HG02943 (cell line): ENCODE measurements around the gene ARIH1.
"Not testable (repeated sequence)": the region's sequence is repeated elsewhere in the genome, so short reads cannot be mapped to it uniquely, and the experiment has no call there.

Experiments
- ATAC-seq: cut with Tn5 transposase; IDR thresholded peaks from one replicate; pipeline ENCODE4 v1.9.1; 2021; ENCODE audit warnings: mild to moderate bottlenecking, low read depth, moderate library complexity; ENCODE audit not compliant: unreplicated experiment

The ARIH1 gene

GRCh38 chr15:72473614-72474465 lies at the start of gene ARIH1:
Gene ARIH1, plus strand, starts transcription at chr15:72474330. Its CDS starts 310 bp downstream, at chr15:72474640.
- ATAC-seq = peak; percentile 72

- ATAC-seq = no peak
These were observed 47.4 kb upstream of the ARIH1 start for GRCh38 chr15:72426753-72427152.

DNA sequence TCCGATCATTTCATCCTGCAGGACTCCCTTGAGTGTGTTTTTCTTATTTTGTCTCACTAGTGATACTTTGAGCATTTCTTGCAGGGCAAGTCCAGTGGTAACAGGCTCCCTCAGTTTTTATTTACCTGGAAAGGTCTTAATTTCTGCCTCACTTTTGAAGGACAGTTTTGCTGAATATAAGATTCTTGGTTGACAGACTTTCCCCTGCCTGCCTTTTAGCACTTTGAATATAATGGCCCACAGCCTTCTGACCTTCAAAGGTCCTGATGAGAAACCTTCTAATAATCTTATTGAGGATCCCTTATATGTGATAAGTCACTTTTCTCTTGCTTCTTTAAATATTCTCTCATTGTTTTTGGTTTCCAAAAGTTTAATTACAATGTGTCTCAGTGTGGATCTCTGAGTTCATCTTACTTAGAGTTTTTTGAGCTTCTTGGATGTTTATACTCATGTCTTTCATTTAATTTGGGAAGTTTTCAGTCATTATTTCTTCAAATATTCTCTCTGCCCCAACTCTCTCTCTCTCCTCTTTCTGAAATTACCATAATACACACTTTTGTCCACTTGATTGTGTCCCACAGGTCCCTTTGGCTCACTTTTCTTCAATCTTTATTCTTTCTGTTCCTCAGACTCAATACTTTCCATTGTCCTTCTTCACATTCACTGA lies 36.3 kb upstream of the ARIH1 start:
- ATAC-seq = no peak

- not testable (repeated sequence) for ATAC-seq
These were observed 31.3 kb upstream of the ARIH1 start for GRCh38 chr15:72442848-72443247.

DNA sequence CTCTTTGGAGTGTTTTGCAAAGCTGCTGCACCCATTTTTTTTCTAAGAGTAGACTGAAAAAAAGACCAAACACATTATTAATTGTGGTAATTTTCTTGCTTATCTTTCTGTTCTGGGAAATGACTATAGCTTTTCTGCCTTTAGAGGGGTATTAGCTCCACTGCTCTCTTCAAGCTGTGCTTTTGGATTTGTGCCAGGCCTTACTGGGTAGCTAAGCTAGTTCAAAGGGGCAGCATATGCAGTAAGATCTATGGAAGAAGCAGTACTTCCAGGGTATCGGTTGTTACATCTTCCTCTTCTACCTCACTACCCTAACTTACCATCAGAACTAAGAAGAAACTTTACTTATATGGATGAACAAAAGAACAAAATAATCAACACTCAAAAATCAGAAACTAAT lies 28.7 kb upstream of the ARIH1 start:
- ATAC-seq = no peak

- no peak for ATAC-seq
These were observed 23.3 kb upstream of the ARIH1 start for GRCh38 chr15:72450805-72451204.

DNA sequence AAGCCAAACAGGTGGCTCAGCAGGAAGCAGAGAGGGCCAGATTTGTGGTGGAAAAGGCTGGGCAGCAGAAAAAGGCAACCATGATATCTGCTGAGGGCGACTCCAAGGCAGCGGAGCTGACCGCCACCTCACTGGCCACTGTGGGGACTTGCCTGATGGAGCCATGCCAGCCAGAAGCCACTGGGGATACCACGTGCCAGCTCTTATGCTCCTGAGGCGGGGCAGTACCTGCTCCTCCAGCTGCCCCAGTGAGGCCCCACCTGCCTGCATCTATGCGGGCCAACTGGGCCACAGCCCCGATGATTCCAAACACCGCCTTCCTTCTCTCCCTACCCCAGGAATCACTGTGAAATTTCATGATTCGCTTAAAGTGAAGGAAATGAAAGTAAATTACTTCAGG lies 22.9 kb upstream of the ARIH1 start:
- no peak for ATAC-seq

- ATAC-seq = no peak
These were observed 17.4 kb upstream of the ARIH1 start for GRCh38 chr15:72456684-72457083.

DNA sequence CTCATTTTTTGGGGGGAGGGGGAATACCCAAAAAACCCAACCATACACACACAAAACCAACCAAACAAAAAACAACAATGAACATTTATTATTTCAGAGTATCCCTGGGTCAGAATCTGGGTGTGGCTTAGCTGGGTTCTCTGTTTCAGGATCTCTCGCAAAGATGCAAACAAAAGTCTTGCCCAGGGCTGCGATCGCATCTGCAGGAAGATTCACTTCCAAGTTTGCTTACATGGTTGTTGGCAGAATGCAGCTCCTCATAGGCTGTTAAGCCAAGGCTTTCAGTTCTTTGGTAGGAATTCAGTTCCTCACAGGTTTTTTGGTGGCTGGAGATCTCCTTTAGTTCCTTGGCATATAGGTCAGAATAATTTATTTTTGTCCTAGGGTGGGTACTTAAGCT lies 13.7 kb upstream of the ARIH1 start:
- ATAC-seq = no peak

DNA sequence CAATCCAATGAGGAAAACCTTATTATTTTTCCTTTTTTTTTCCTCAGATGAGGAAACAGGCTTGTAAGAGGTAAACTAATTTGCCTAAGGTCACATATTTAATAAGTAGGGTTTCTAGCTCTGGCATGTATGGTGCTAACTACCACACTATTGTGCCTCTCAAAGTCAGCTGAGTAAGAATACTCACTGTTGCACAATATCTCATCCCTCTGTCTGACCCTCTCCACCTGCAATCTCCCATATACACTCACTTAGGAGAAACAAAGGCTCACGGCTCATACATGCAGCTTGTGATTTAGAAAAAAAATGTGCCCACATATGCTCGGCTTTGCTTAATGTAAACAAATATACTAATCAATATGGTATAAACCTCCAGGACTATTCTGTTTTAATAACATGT lies 10.4 kb upstream of the ARIH1 start:
- no peak for ATAC-seq

DNA sequence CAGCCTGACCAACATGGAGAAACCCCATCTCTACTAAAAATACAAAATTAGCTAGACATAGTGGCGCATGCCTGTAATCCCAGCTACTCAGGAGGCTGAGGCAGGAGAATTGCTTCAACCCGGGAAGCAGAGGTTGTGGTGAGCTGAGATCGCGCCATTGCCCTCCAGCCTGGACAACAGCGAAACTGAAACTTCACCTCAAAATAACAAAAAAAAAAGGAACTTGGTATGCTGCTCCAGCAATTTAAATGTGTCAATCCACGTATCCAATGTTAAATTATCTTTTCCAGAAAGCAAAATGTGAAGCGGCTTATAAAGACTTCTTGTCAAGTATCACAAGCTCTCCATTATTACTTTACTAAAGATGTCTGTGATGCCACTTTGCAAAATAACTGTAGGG lies 9.9 kb upstream of the ARIH1 start:
- ATAC-seq = no peak

GRCh38 chr15:72468103-72468502 lies 6.0 kb upstream of the ARIH1 start:
- ATAC-seq = no peak

DNA sequence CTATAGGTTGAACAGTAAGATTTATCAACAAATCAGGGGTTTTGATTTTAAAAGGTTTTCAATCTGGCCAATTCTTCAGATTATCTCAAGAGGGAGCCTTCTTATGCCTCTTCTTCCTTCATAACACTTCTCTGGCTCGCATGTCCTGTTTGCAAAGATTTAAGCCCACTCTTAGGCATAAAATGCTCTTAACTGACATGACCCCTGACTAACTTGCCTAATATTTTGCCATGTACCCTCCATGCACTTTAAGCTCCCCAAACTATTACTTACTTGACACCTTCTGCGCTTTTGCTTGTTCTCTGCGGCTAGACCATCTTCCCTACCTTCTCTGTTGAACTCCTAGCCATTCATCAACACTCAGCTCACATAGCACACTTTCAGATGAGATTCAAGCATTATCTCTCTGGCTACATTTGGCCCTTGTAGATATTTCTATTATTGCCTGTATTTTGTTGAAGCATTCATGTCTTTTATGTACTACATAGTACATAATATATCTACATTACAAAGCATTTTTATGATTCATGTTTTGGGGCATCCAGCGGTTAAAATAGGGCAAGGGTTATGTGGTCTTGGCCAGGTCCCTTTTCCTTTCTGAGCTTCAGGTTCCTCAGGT lies 1.0 kb upstream of the ARIH1 start:
- ATAC-seq = no peak

DNA sequence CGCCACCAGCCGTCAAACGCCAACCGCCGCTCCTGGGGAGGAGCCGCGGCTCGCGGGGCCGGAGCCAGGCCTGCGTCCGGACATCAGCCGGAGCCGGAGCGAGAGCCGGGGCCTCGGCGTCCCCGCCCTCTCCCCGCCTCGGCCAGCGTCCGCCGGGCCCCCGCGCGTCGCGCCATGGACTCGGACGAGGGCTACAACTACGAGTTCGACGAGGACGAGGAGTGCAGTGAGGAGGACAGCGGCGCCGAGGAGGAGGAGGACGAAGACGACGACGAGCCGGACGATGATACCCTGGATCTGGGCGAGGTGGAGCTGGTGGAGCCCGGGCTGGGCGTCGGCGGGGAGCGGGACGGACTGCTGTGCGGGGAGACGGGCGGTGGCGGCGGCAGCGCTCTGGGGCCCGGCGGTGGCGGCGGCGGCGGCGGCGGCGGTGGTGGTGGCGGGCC lies 359 bp downstream of the ARIH1 start:
- peak; percentile 19 for ATAC-seq

DNA sequence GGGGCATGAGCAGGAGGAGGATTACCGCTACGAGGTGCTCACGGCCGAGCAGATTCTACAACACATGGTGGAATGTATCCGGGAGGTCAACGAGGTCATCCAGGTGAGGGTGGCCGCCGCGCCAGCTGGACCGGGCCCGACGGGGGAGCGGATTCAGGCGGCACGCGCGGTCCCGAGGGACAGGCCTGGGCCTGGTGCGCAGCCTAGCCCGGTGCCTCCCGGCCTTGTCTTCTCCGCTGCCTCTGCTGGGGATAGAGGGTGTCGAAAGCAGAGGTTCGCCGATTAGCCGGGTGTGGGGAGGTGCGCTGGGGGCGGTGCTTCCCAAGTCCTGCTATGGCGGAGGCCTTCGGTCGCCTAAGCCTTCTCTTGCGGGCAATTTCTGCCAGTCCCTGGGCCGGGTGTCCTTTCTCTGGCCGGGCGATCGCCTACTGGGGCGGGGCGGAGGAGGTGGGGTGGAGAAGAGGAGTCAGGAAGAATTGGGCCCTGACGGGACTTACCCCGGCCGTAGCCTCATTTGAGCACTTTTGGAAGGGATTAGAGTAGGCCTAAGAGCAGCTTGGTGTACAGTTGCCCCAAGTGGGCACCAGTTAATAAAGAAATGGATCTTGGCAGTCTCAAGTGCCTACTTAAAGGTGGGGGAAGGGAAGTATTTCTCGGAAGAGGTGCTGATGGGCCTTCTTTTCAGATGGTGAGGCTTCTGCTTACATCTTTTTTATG lies 940 bp downstream of the ARIH1 start:
- peak; percentile 43 for ATAC-seq

- ATAC-seq = no peak
These were observed 1.5 kb downstream of the ARIH1 start for GRCh38 chr15:72475674-72476073.

- not testable (repeated sequence) for ATAC-seq
These were observed 2.2 kb downstream of the ARIH1 start for GRCh38 chr15:72476330-72476729.

DNA sequence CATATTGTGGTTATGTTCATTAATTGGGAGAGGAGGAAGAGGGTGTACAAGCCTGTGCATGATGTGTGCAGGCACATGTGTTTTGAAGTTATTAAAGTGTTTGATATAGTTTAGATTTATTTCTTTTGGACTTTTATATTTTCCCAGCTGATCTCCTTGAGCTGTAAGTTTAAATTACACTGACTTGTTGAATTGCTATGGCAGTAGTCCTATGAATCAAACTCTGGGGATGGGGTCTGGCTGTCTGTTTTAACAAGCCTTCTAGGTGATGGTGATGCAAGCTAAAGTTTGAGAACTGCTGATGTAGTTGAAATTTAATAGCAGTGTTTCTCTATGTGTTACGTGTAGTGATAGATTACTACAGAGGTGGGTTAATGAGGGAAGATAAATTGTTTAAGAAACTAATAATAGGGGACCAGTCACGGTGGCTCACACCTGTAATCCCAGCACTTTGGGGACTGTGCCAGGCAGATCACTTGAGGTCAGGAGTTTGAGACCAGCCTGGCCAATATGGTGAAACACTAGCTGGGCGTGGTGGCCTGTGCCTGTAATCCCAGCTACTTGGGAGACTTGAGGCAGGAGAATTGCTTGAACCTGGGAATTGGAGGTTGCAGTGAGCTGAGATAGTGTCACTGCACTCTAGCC lies 7.0 kb downstream of the ARIH1 start:
- no peak for ATAC-seq

DNA sequence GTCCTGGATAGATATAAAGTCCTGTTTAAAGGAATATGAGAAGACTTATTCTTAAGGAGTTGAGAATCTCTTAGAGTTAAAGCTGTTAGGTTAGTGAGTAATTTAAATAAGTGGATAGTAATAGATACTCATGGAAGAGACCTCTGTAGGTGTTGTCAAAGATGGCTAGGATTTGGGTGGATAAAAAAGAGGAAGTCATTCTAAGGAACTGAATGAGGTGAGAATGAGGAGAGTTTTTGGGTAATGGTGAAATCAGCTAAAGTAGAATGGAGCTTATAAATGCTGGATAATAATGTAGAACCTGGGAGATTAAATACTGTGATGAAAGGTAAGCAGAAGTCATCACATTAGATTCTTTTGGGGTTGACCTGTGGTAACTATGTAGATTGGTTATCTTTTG lies 8.1 kb downstream of the ARIH1 start:
- ATAC-seq = no peak

DNA sequence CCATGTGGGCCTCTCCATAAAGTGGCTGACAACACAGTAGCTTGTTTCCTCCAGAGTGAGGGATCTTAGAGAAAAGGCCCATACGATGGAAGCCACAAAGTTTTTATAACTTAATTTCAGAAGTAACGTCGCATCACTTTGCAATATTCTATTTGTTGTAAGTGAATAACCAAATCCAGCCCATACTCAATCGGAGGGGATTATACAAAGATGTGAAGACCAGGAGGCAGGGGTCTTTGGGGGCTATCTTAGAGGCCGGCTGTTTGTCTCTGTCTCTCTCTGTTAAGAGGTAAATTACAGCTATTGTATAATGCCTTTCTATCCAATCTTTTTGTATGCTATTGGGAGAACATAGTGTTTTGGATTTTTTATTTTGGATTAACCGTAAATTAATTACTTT lies 9.1 kb downstream of the ARIH1 start:
- ATAC-seq = no peak
